ENCODE data around the gene CTIF.
A peak's percentile ranks its signal among the peaks of the same experiment; 100 is the strongest.

Gene CTIF

DNA sequence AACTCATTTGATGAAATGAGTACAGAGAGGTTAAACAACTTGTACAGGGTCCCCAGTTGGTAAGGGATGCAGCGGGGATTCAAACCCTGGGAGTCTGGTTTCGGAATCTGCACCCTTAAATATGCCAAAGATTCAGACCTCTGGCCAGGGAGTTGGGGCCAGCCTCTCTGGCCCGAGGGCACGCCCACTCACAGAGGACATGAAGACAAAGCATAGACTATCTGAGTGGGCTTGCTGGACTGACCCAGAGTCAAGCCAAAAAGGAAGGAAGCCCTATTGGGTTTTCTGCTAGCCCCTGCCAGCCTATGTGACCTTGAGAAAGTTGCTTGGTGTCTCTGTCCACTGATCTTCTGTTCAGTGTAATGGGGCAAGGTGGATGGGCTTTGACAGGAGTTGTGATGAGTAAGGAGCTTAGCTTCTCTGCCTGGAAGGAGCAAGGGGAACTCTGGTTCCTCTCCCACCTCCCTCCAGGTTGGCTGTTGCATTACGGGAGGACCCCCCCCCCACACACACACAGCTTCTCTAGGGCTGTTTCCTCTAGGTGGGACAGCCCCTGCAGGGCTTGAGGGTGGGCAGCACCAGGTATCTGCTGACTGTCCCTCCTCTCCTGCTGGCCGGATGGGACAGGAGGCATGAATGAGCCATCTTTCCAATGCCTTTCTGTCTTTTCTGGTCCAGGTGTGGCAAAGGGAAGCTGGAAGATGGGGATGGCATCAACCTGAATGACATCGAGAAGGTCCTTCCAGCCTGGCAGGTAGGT, 131.3 kb downstream of the CTIF start:
- DNase-seq = no peak

DNA sequence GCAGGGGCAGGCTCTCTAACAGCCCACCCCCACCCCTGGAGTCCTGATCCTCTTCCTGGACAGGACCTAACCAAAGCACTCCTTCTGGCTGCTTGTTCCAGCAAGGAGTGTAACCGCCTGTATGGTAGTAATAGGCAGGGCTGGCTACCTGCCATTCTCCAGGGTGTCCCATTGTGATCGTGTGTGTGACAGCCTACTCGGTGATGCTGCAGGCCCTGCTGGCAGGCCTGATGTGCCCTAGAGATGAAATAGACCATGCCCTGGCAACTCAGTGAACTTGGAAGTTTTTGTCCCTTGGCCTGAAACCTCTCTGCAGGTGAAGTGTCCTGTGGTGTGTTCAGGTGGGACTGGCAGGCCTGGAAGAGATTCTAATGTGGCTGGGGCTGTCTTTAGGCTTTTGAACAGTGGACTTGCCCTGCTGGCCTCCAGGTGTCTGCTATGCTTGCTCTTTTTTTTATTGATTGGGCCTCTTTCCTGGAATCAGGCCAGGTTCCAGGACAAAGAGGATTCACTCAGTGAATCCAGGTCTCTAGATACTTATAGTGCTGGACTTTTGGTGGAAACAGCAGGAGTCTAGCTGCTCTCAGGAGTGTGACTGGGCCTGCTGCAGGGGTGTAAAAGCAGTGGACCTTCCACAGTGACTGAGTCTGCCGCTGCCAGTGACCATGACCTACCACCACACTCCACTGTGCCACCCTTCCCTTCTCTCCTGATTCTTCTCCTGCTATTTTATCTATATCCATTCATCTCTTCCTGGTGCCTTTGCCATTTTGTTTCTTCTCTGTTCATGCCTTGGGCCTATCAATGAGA, 132.1 kb downstream of the CTIF start:
- no peak for DNase-seq

DNA sequence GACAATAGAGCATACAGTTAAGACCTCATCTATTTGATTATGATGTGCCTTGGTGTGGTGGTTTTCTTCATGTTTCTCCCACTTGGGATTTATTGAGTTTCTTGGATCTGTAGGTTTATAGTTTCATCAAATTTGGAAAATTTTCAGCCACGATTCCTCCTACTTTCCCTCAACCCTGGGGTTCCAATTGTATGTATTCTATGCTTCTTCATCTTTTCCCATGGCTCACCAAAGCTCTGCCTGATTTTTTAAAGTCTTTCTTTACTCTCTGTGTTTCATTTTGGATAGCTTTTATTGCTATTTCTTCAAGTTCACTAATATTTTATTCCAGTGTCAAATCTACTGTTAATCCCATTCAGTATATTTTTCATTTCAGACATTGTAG, 132.7 kb downstream of the CTIF start:
- DNase-seq = no peak

DNA sequence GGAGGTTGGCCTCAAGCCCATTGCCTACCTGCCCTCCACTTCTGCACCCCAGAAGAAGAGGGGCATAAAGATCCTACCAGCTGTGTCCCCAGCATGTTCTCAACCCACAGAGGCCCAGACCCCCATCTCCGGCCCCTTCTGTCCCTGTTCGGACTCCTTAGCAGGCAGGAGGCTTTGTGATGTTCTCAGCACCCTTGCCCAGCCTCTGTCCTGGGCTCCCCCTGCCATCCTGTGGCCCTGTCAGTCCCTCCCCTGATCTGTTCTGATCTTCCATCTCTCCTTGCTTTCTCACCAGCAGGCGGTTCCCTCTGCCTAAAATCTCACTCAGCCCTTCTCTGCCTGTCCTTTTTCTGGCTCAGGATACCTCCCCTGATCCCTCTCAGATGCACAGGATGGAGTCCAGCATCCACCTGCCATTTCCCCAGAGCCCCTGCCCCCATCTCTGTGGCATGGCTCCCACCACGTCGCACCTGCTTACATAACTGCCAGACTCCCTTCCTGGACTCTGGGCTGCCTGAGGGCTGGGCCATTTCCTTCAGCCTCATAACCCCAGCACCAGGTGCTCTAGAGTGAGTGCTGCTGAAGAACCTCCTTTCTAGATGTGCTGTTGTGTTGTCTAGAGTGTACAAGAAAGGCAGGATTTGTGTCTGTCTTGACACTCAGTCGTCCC, 134.0 kb downstream of the CTIF start:
- DNase-seq = no peak

DNA sequence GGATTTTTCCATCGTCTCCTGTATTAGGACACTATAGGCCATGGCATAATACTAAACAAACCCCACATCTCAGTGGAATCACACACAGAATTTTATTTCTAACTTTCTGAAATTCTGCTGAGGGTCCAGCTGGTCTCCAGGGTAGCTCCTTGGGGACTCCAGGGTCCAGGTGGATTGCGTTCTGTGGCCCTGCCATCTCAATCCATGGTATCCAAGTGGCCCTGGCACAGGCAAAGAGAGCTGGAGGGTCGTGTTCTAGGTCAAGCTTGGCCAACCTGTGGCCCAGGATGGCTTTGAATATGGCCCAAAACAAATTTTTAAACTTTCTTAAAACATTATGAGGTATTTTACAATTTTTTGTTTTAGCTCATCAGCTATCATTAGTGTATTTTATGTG, 134.6 kb downstream of the CTIF start:
- no peak for DNase-seq

DNA sequence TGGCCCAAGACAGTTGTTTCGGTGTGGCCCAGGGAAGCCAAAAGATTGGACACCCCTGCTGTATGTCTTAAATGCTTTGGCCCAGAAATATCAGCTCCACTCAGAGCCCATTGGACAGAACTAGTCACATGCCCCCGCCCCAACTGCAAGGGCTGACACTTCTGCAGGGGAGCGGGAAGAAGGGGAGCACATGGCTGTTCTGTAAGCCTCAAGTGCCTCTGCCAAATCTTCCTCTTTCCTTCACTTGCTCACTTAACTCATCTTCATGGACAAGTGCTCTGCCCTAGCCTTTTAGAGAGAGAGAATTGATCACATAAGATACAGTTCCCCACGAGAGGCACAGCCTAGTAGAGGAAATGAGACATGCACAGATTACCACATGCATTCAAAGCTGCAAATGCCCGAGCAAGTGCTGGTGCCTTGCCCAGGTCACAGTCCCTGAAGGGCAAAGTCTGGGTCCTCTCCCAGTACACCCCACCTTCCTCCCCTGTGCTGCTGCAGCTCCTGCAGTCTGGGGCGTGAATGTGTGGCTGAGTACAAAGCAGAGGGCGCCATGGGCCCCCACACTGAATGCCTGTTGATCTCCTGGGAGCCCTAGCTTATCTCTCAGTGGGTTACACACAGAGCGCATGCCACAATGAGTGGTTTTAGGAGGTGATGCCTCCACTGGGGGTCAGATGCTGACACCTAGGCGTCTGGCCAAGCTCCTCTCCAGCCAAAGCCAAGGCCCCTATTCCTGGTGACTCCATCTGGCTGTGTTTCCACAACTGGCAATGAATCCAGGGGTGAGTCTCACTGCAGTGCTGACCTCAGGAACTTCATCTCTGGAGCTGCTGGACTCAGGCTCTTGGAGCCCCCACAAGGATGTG, 135.3 kb downstream of the CTIF start:
- DNase-seq = no peak

DNA sequence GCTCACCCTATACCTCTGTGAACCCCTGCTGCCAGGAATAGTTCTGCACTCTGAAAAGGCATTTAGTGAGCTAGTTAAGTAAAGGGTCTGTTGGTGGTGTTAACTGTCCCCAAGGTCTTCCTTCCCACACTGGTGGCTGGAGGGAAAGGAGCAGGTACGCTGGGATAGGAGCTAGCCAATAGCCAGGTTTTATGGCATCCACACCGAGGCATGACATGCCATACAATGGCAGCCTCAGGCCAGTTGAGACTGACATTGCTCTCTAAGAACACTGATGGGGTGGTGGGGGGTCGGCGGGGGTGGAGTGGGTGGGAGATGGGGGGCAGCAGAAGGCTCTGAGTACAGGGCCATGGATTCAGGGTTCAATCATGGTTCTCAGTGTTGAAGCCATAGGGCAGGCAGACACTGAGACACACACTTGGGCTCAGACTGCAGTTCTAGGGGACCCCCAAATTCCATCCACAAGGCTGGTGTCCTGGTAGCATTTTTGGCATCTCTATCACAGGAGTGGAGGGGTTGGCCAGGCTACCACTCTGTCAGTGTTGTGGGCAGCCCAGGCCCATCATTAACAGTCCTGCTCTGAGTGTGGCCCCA, 136.0 kb downstream of the CTIF start:
- DNase-seq = no peak

DNA sequence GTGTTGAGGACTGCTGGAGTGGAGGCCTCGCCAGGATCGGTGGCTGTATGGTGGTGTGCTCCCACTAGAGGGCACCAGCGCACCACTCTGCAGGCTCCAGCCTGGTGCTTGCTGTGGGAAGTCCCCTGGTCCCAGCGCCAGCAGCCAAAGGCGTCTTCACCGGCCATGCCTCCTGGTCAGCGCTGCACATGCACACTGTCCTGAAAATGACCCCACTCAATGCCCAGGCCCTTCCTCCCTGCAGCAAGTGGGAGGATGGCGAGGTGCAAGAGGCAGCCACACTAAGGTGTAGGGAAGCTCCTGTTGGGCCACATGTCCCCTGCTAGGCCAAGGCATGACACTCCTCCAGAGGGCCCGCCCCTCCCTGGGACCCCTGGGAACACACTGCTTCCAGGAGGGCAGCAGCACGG, 136.5 kb downstream of the CTIF start:
- DNase-seq = peak; percentile 65 to 75

DNA sequence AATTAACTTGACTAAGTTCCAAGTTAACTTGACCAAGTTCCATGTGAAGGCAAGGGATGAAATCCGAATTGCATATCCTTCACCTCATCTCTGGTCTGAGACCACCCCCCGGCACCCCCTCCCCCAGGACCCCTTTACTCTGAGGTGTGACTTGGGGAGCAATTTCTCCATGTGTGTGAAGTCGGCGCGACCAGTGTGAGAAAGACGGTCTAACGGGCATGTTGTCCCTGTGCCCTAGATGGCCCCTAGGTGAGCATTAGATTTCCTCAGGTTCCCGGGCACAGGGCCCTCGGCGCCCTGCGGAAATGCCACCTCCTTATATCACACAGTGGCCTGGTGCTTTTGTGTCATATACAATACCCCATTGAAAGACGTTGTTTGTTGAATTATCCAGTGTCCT, 137.1 kb downstream of the CTIF start:
- DNase-seq = no peak

DNA sequence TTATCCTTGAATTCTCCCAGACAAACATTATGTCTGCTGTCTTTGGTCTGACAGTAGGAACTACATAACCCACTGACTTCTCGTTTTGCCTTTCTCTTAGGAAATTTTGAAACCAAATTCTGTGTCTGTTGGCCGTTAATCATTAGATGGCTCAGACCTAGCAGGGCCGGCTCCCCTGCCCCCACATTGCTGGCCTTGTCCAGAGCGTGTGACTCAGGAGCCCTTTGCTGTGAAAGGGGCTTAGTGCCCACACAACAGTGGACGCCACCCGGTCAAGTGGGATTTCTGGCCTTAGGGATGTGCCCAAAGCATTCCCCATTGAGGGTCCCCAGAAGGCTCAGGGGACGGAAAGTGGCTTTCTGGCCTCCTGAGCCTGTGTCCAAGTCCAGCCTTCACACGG, 137.5 kb downstream of the CTIF start:
- DNase-seq = no peak

DNA sequence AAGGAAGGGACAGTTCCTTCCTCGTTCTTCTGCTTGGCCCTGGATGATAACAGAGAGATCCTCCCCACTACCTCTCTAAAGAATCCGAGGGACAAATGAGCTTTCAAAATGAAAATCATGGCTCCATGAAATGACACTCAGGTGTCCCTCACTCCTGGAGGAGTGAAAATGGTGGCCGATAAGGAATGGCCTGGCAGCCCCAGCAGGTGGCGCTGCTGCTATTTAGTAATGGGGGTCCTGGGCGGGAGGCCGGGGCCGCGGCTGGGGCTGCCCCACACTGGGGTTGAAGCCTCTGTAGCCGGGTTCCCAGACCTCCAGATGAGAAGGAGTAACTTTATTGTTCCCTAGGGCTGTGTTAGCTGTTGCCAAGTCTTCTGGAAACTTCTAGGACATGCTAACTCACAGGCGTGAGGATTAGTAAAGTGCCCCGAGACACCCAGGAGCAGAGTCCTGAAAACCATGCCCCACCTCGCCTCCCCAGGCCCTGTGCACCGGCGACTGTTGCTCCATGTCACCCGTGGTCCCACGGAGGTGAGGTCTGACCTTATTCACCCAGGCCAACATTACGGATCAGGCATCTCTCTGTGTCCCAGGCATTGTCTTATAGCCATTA, 138.0 kb downstream of the CTIF start:
- DNase-seq = peak; percentile 38 to 77

DNA sequence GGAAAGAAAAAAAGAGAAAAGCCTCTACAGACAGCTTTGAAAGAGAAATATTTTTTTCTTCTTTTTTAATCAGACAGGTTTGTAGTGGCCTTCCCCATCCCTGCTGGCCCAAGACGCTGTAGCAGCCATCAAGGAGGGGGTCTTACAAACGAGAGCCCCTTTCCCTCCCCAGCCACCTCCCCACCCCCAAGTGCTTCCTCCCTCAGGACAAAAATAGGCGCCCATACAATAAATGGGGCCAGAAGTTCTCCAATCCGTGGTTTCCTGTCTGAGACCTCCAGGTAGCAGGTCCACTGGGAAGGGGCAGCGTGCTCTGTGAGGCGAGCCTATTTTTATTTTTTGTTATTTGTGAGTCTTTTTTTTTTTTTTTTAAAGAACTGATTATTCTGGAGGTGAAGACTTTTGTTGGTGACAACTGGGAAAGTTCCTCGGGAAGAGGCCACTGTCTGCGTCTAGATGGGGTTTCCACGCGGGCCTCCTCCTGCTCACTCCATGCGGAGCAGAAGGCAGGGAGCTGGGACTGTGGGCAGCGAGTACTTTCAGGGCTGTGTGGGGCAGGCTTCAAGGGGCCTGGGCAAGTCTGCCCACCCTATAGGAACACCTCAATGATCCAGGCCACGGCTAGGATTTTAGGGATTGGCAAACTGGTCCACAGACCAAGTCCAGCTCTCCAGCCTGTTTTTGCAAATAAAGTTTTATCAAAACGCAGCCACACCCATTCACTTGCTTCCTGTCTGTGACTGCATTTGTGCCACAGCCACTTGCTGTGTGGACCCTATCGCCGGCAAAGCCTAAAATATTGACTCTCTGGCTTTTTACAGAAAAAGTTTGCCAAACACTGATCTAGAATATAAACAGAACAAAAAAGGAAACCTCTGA, 139.6 kb downstream of the CTIF start:
- DNase-seq = no peak

DNA sequence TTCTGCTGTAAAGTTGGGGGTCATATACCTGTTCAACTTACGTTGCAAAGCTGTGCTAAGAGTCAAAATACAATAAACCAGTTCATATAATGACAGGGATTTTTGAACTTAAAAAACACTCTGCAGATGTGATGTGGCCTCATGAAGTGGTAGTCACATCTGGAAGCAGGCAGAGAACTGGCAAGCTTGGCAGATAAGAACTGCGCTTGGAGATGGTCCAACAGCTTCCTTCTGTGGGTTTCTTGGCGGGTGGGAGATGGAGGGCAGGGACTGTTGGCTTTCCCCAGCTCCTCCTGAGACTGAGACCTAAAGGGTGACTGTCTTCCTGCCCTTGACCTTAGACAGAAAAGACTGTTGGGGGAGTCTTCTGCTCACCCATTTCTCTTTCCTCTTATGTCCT, 140.4 kb downstream of the CTIF start:
- no peak for DNase-seq

DNA sequence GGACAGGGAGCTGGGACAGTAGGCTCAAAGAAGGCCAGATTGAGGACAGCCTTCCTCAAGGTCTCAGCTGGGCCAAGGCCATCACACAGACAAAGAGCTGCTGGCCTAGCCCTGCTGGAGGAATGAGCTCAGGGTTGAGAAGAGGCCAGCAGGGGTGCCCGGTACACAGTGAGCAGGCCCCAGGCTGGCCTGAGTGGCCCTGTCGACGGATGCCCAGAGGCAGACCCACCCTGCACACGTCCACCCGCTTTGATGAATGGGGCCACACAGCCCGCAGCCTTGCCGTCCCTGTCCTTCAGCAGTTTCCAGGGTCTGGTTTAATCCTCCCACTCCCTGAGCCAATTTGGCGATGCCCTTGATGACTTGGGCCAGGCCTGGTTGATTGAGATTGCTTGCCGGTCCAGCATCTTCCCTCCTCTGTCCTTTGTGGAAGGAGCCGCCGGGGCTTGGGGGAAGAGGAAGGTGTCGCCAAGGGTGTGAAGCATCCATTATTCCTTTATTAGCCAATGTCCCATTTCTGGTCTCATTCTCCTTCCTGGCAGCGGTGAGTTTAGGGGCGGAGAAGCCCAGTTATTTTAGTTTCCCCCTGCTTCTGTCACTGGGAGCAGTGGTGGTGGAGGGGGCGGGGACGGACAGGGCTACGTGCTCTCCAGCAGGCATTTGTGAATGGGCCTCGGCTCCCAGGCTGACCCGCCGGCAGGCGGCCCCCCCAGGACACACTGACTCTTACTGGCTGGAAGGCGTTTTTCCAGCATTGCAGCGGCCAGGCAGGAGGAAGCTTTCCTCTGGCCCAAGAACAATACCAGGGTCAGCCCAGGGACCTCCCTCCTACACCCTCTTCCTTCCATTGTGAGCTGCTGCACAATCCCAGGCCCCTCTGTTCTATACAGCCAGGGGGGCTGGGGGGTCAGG, 141.8 kb downstream of the CTIF start:
- DNase-seq = no peak

DNA sequence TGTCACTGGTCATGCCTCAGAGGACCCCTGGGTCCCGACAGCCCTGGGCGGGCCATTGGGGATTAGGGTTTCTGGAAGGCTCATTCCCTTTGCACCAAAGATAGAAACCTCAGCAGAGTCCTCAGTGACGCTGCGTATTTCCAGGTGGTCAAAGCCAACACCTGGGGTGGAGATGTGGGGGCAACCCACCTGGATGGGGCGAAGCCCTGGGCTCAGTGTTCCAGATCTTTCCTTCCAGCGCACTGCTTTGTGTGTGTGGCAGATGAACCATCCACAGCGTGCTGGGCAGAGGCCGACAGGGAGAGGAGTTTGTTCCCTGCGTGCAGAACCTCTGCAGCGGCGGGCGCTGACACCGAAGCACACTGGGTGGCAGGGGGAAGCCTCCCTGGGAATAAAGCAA, 143.9 kb downstream of the CTIF start:
- no peak for DNase-seq

DNA sequence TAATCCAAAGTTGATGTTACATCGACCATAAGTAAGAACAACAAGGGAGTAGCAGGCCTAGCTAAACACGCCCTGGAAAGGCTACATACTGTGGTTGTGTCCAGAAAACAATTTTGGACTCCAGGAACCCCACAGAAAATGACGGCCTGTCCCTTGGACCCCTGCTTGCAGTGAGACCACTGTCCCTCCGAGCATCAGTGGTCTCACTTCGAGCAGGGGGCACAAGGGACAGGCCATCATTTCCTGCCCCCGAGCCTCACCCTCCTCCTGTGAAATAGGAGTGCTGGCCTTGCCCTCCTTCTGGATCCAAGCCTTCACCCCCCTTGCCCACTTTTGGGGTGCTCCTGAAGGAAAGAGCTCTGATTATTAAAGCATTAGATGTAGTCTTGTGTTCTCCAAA, 144.4 kb downstream of the CTIF start:
- DNase-seq = no peak

DNA sequence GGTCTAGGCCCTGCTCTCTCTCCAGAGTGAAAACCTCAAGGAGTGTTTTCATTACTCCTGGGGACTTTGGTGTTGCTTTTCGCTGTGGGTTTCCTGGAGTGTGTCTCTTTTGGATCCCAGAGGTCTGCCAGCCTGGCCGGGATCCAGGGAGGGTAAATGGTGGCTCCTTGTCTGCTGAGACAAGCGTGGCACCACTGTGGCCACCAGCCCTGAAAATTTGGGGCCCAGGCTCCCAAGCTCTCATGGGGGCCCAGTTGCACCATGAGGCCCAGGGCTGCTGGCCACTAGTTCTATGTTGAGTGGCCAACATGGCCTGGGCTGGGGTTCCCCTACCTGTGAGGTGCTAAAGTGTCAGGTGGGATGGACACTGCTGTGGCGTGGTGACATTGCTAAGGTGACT, 144.8 kb downstream of the CTIF start:
- no peak for DNase-seq

DNA sequence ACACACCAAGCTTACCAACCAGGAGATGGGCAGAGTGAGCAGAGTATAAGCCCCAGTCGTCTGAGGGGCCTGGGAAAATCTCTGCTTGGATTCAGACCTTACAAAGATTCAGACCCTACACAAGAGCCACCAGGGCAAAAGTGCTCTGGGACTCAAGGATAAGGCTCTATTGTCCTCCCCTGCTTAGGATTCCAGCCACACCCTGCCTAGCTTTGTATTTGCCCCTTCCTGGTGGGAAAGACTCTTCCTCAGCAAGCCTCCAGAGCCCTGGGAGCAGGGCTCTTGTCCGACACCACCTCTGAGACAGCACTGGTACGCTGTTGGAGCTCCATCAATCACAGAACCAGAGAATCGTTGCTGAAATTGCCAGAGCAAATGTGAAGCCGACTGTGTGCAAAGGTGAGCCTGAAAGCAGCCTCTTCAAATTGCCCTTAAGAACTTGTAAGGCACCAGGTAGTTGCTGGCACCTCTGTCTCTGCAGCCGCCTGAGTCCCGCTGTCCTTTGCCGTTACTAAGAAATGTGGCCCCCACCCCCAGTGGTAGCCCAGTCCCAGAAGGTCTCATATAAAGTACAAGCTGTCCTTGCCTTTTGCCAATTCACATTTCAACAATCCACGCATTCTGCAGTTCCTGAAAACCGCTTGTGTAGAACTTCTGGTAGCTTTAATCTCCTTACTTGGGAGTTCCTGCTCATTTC, 148.7 kb downstream of the CTIF start:
- no peak for DNase-seq

DNA sequence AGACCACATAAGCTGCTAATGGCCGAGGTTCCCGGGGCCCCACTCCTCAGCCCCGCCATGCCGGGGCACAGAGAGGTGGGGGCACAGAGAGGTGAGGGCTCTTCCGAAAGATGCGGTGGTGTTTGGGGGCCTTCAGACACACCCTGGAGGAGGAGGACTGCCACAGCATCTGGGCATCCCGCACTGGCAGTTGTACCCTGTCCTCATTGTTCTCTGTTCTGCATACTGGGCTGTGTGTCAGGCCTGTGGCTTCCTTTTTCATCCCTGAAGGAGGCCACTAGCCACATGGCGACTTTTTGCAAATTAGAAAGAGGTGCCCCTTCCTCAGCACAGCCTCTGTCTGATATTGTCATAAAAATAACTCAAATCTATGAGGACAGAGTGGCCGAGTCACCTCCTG, 150.1 kb downstream of the CTIF start:
- DNase-seq = no peak
